Measurements from ENCODE around the gene PRRC2B. TPM values are rescaled to one million over a fixed set of nuclear protein-coding genes. Genes with fewer than 3 reads are reported as not detected.

Gene PRRC2B
- total RNA-seq, 2 donors from 2014 or later: 127 to 131 TPM

GRCh38 chr9:131419026-131419614 is 25.2 kb downstream of the PRRC2B start:
- intact Hi-C loops (cut with DNase I): no loop called here
- no peak overlapping the region for H3K27ac ChIP-seq
- H3K9me3 ChIP-seq: no peaks in the 10 kb centered on the region
- no peaks in the 10 kb centered on the region for H3K27me3 ChIP-seq
- DNase-seq: no peak
- H3K4me3 ChIP-seq: no peak overlapping the region
- no peak overlapping the region for H3K9ac ChIP-seq (ENCODE audit: low read depth in 2 of 2, low read length in 2 of 2)
- H3K36me3 ChIP-seq: no peaks in the 10 kb centered on the region
- H3K4me1 ChIP-seq: peaks cover 28% of the 10 kb centered on the region
- TF ChIP-seq CTCF (IDR thresholded peaks at IDR 0.05): no peak

DNA sequence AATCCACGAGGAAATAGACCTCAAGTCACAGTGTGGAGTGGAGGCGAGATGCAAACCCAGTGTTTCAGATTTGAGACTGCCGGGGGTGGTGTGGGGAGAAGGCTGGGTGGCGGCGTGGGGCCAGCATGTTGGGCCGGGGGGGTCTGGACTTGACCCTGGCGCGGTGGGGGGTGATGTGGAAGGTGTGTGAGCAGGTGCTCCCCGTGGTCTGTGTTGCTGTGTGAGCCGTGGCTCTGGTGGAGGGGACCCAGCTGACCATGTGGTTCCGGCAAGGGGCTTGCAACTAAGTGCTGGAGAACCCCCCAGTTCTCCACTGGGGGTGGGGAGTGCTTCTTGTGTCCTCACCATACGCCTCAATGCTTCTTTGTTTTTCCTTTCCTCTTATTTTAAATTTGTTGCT is 25.8 kb downstream of the PRRC2B start:
- intact Hi-C loops (cut with DNase I): no loop called here
- TF ChIP-seq CTCF (IDR thresholded peaks at IDR 0.05): no peak
- Histone ChIP-seq H3K9me3 (no peaks in the 10 kb centered on the region), H3K4me3 (no peak overlapping the region), H3K36me3 (no peaks in the 10 kb centered on the region), H3K27ac (no peak overlapping the region), H3K4me1 (peaks cover 28% of the 10 kb centered on the region), H3K27me3 (no peaks in the 10 kb centered on the region), H3K9ac (ENCODE audit: low read depth in 2 of 2, low read length in 2 of 2) (no peak overlapping the region)
- no peak for DNase-seq

DNA sequence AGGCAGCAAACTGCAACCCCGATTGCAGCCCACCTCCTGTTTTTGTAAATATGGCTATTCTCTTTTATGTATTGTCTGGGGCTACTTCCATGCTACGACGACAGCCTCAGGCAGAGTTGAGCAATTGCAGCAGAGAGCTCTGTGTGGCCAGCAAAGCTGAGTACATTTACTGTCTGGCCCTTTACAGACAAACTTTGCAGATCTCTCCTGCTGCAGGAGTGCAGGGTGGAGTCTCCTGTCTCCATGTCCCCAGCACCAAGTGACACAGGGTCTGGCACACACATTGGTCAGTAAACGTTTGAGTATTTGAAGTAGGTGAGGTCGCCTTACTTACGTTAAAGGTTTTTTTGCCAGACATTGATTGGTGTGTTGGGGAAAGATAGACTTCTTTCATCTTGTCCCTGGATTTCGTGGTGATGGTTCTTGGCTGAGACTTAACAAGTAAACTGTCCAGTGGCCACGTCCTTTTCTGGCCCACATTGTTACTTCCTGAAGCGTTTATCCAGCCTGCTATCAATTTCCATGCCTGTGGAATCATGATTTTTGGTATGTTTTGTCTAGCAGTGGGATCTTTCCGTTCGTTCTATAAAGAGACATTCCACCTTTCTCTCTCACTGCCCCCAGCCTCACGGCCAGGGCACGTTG is 27.2 kb downstream of the PRRC2B start:
- Histone ChIP-seq H3K4me3 (no peak overlapping the region), H3K4me1 (peaks cover 28% of the 10 kb centered on the region), H3K27ac (no peak overlapping the region), H3K9me3 (no peaks in the 10 kb centered on the region), H3K9ac (ENCODE audit: low read depth in 2 of 2, low read length in 2 of 2) (no peak overlapping the region), H3K36me3 (no peaks in the 10 kb centered on the region), H3K27me3 (no peaks in the 10 kb centered on the region)
- TF ChIP-seq CTCF (IDR thresholded peaks at IDR 0.05): no peak
- DNase-seq: no peak
- intact Hi-C loops (cut with DNase I): no loop called here

- Histone ChIP-seq H3K4me3 (no peak overlapping the region), H3K9me3 (no peaks in the 10 kb centered on the region), H3K27ac (no peak overlapping the region), H3K9ac (ENCODE audit: low read depth in 2 of 2, low read length in 2 of 2) (no peak overlapping the region), H3K4me1 (peaks cover 28% of the 10 kb centered on the region), H3K36me3 (no peaks in the 10 kb centered on the region), H3K27me3 (no peaks in the 10 kb centered on the region)
- intact Hi-C loops (cut with DNase I): no loop called here
- no peak for DNase-seq
- no peak for TF ChIP-seq CTCF (IDR thresholded peaks at IDR 0.05)
Measured at GRCh38 chr9:131421691-131422090, 27.8 kb downstream of the PRRC2B start.

- Histone ChIP-seq H3K4me1 (peaks cover 26% of the 10 kb centered on the region), H3K9ac (ENCODE audit: low read depth in 2 of 2, low read length in 2 of 2) (no peak overlapping the region), H3K27ac (peak overlapping the region; percentile 27), H3K27me3 (no peaks in the 10 kb centered on the region), H3K4me3 (no peak overlapping the region), H3K36me3 (no peaks in the 10 kb centered on the region), H3K9me3 (no peaks in the 10 kb centered on the region)
- no peak for TF ChIP-seq CTCF (IDR thresholded peaks at IDR 0.05)
- DNase-seq: no peak
- intact Hi-C loops (cut with DNase I): no loop called here
Measured at GRCh38 chr9:131422241-131422792, 28.4 kb downstream of the PRRC2B start.
